ENCODE results near the gene CCDC191. TPM values are rescaled to one million over a fixed set of nuclear protein-coding genes. Genes with fewer than 3 reads are reported as not detected.

Gene CCDC191
- total and polyA plus RNA-seq, 9 of the 15 experiments (the other 6 are each of a cell fraction or from before 2014, with no cell fraction given) = 0.10 to 0.55 (median 0.22) TPM

- H3K27ac ChIP-seq (ENCODE audit: extremely low read depth, low read depth, low read length) = no peak overlapping the region
- H3K4me2 ChIP-seq (ENCODE audit: insufficient read depth, low read length) = no peak overlapping the region
- no peaks in the 10 kb centered on the region for H3K9me3 ChIP-seq (replicated peaks; ENCODE audit: control insufficient read depth, insufficient read depth, low read depth, low read length)
- ChIA-PET CTCF (ENCODE audit: low intra/inter-chr PET ratio) (no interaction called here), POLR2A (no interaction called here)
- FAIRE-seq = no peak
- no peak overlapping the region for H2AFZ ChIP-seq (ENCODE audit: low read depth, low read length)
- intact Hi-C loops (cut with micrococcal nuclease) = no loop called here
- H3K27me3 ChIP-seq (ENCODE audit: control insufficient read depth in 2 of 2, insufficient read depth in 2 of 2, low read length in 2 of 2) = no peaks in the 10 kb centered on the region
- H4K20me1 ChIP-seq (replicated peaks; ENCODE audit: control insufficient read depth, insufficient read depth, low read length) = no peaks in the 10 kb centered on the region
- H3K9ac ChIP-seq (ENCODE audit: insufficient read depth in 1 of 2, low read depth in 2 of 2, low read length in 2 of 2) = no peak overlapping the region
- in situ Hi-C loops (cut with MboI) = no loop called here
- H3K4me3 ChIP-seq = no peak overlapping the region
- no peak for TF ChIP-seq MCM5 (IDR thresholded peaks at IDR 0.05; ENCODE audit: low read depth)
- no peak for ATAC-seq
- no peaks in the 10 kb centered on the region for H3K9me1 ChIP-seq (ENCODE audit: control insufficient read depth, insufficient read depth, low read length)
- BruUV-seq (replicated peaks) = no TSS peak
- no peaks in the 10 kb centered on the region for H3K4me1 ChIP-seq (replicated peaks in 1 of 2; ENCODE audit: control insufficient read depth in 2 of 2, insufficient read depth in 2 of 2, low read length in 2 of 2)
- DNase-seq (ENCODE audit: extremely low read depth in 1 of 4, low spot score in 3 of 4) = no peak
- WGBS (ENCODE audit: insufficient coverage, low coverage, missing lambda C conversion rate) = 25% methylated on average over 1 of the region's 1 CpG
- no peaks in the 10 kb centered on the region for H3K79me2 ChIP-seq (ENCODE audit: control insufficient read depth, insufficient read depth, low read length)
- H3K36me3 ChIP-seq (ENCODE audit: control insufficient read depth, insufficient read depth, low read length) = peaks cover 79% of the 10 kb centered on the region; the same call in 2 of the 3 replicates
These were observed 15.5 kb upstream of the CCDC191 start for GRCh38 chr3:114071786-114072185.

GRCh38 chr3:114068336-114068735 lies 12.0 kb upstream of the CCDC191 start:
- H3K27ac ChIP-seq (ENCODE audit: extremely low read depth, low read depth, low read length) = no peak overlapping the region
- H3K9me3 ChIP-seq (replicated peaks; ENCODE audit: control insufficient read depth, insufficient read depth, low read depth, low read length) = no peaks in the 10 kb centered on the region
- no peaks in the 10 kb centered on the region for H3K4me1 ChIP-seq (replicated peaks in 1 of 2; ENCODE audit: control insufficient read depth in 2 of 2, insufficient read depth in 2 of 2, low read length in 2 of 2)
- H3K79me2 ChIP-seq (ENCODE audit: control insufficient read depth, insufficient read depth, low read length) = 0 out of 3 replicates have a peak, but pooled peaks cover 4% of the 10 kb centered on the region
- no peak overlapping the region for H3K4me3 ChIP-seq
- no peaks in the 10 kb centered on the region for H4K20me1 ChIP-seq (replicated peaks; ENCODE audit: control insufficient read depth, insufficient read depth, low read length)
- DNase-seq (ENCODE audit: extremely low read depth in 1 of 4, low spot score in 3 of 4) = no peak
- BruUV-seq (replicated peaks) = no TSS peak
- FAIRE-seq = no peak
- H3K9me1 ChIP-seq (ENCODE audit: control insufficient read depth, insufficient read depth, low read length) = no peaks in the 10 kb centered on the region
- in situ Hi-C loops (cut with MboI) = no loop called here
- no peak overlapping the region for H2AFZ ChIP-seq (ENCODE audit: low read depth, low read length)
- CTCF ChIA-PET (ENCODE audit: low intra/inter-chr PET ratio) = no interaction called here
- H3K36me3 ChIP-seq (ENCODE audit: control insufficient read depth, insufficient read depth, low read length) = peaks cover 64% of the 10 kb centered on the region; the same call in 2 of the 3 replicates
- H3K9ac ChIP-seq (ENCODE audit: insufficient read depth in 1 of 2, low read depth in 2 of 2, low read length in 2 of 2) = no peak overlapping the region
- no peaks in the 10 kb centered on the region for H3K27me3 ChIP-seq (ENCODE audit: control insufficient read depth in 2 of 2, insufficient read depth in 2 of 2, low read length in 2 of 2)
- intact Hi-C loops (cut with micrococcal nuclease) = no loop called here
- POLR2A ChIA-PET = no interaction called here
- no peak for TF ChIP-seq CTCFL (IDR thresholded peaks at IDR 0.05; ENCODE audit: borderline replicate concordance, insufficient read depth, low read depth, low read length, poor library complexity, severe bottlenecking)
- no peak for ATAC-seq
- H3K4me2 ChIP-seq (ENCODE audit: insufficient read depth, low read length) = no peak overlapping the region
- WGBS (ENCODE audit: insufficient coverage, low coverage, missing lambda C conversion rate) = 97% methylated on average over 4 of the region's 4 CpGs

All from K562 (cell line).